Hepatocyte (in vitro differentiated cells): Measurements from ENCODE around the gene HRH3. TPM values are rescaled to one million over a fixed set of nuclear protein-coding genes. Genes with fewer than 3 reads are reported as not detected.

ENCODE experiments used
- DNase-seq: peaks from one replicate; pipeline ENCODE4 v3.0.0-alpha.2; 2016; ENCODE audit warnings: low spot score
- H2AFZ ChIP-seq: fragments of 200-600 bp; sonication (generic); 2 replicates; pipeline ENCODE4 v1.6.0; 2016; ENCODE audit warnings: antibody characterized with exemption, mild to moderate bottlenecking
- H3K27ac ChIP-seq: fragments of 200-600 bp; sonication (generic); 2 replicates; pipeline ENCODE4 v1.5.1; 2016; ENCODE audit warnings: mild to moderate bottlenecking
- H3K27me3 ChIP-seq: fragments of 200-600 bp; sonication (generic); 2 replicates; pipeline ENCODE4 v1.6.1; 2016
- H3K36me3 ChIP-seq: fragments of 200-600 bp; sonication (generic); replicated peaks from 2 replicates; pipeline ENCODE4 v1.5.1; 2016; ENCODE audit warnings: low read depth; ENCODE audit not compliant: insufficient read depth
- H3K4me1 ChIP-seq: fragments of 200-600 bp; sonication (generic); 2 replicates; pipeline ENCODE4 v1.5.1; 2016; ENCODE audit warnings: mild to moderate bottlenecking, moderate library complexity; ENCODE audit not compliant: insufficient read depth
- H3K4me2 ChIP-seq: fragments of 200-600 bp; sonication (generic); 2 replicates; pipeline ENCODE4 v1.6.0; 2016
- H3K4me3 ChIP-seq: fragments of 200-600 bp; sonication (generic); 2 replicates; pipeline ENCODE4 v1.5.1; 2016; ENCODE audit warnings: mild to moderate bottlenecking
- H3K79me2 ChIP-seq: fragments of 200-600 bp; sonication (generic); 2 replicates; pipeline ENCODE4 v1.6.0; 2017; ENCODE audit warnings: mild to moderate bottlenecking
- H3K9me2 ChIP-seq: fragments of 200-600 bp; sonication (generic); replicated peaks from 2 replicates; pipeline ENCODE4 v1.6.0; 2017; ENCODE audit warnings: mild to moderate bottlenecking; ENCODE audit not compliant: insufficient read depth
- H3K9me3 ChIP-seq: fragments of 200-600 bp; sonication (generic); 2 replicates; pipeline ENCODE4 v1.5.1; 2016; ENCODE audit warnings: low read depth, mild to moderate bottlenecking
- H4K20me1 ChIP-seq: fragments of 200-600 bp; sonication (generic); 2 replicates; pipeline ENCODE4 v1.6.0; 2016; ENCODE audit warnings: mild to moderate bottlenecking; ENCODE audit not compliant: insufficient read depth, poor library complexity, severe bottlenecking
- EZH2 ChIP-seq: fragments of 200-600 bp; sonication (generic); IDR thresholded peaks from 2 replicates; pipeline ENCODE4 v1.6.1; 2016; ENCODE audit warnings: antibody characterized with exemption, mild to moderate bottlenecking, borderline replicate concordance
- EZH2phosphoT487 ChIP-seq: fragments of 200-600 bp; sonication (generic); IDR thresholded peaks from one replicate; pipeline ENCODE4 v1.6.1; 2018; ENCODE audit warnings: antibody characterized with exemption, mild to moderate bottlenecking, low read depth, moderate library complexity; ENCODE audit not compliant: unreplicated experiment, severe bottlenecking
- WGBS: methylation state at CpG from one replicate; pipeline ENCODE4 v1.1.6; 2016; ENCODE audit warnings: low lambda C conversion rate; ENCODE audit errors: missing lambda C conversion rate; 5-methylcytosine and 5-hydroxymethylcytosine counted together
- polyA plus RNA-seq: library from polyadenylated mRNA; unstranded; fragments of >200 nt; fragmentation: Nextera tagmentation; extraction: Ambion mirVana; gene quantifications from 2 replicates; pipeline ENCODE4 v1.2.1, GENCODE V29; 2016
- total RNA-seq: library from RNA; depleted of rRNA; stranded (reverse); fragments of >200 nt; gene quantifications from 2 replicates; pipeline ENCODE4 v1.2.3, GENCODE V29; 2014
- TF ChIP-seq, protein P1 (sequence below): fragments of 200-600 bp; sonication (generic); IDR thresholded peaks from 2 replicates; pipeline ENCODE4 v1.5.1; 2016; ENCODE audit warnings: antibody characterized with exemption, mild to moderate bottlenecking; ENCODE audit not compliant: poor library complexity

The HRH3 gene
- total and polyA plus RNA-seq, 2 experiments from 2014 or later: not detected

DNA sequence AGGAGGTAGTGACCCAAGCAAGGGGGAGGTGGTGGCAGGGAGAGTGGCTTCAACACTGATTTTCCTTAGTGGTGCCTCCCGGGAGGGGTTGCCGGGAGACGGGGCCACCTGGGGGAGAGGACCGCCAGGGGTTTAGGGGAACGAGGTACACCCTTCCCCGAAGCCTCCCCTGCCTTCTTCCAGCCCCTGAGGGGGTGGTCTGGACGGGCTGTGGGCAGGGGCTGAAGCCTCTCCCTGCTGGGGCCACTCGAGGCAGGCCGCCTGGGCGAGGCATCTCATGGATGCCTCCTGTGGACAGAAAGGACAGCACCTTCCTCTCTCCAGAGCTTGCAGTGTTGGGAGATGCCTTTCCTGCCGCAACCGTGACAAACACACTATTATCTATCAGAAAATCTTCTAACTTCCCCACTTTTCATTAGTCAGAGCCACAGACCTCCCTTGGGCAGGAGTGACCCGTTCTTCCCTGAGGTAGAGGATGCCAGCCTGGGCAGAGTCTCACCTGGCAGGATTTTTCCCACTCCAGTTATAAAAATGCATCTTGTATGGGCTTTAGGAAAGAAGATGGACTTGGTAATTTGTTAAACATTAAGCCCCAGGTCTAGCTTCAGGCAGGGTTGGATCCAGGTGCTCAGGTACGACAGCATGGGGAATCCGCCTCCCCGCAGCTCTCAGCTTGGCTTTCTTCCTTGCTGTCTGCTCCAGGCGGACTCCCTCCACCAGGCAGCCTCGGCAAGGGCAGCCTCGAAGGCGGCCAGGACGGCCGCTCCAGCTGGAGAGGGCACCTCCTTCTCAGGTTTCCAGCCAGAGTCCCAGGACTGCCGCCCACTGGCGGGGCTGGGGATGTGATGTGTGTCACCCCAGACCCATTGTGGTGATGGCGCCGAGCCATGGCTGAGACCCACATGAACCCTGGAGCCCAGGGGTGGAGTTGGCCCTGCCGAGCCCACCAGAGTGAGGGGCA is 11.0 kb downstream of the HRH3 start:
- Histone ChIP-seq H2AFZ (no peak overlapping the region), H3K27me3 (no peaks in the 10 kb centered on the region), H3K4me2 (no peak overlapping the region), H3K9me3 (no peaks in the 10 kb centered on the region), H3K36me3 (no peaks in the 10 kb centered on the region), H3K79me2 (no peaks in the 10 kb centered on the region), H3K27ac (no peak overlapping the region), H3K4me3 (no peak overlapping the region), H3K9me2 (no peaks in the 10 kb centered on the region), H3K4me1 (no peaks in the 10 kb centered on the region), H4K20me1 (no peaks in the 10 kb centered on the region)
- WGBS: 58% methylated on average over 27 of the region's 27 CpGs
- TF ChIP-seq, protein P1, sequence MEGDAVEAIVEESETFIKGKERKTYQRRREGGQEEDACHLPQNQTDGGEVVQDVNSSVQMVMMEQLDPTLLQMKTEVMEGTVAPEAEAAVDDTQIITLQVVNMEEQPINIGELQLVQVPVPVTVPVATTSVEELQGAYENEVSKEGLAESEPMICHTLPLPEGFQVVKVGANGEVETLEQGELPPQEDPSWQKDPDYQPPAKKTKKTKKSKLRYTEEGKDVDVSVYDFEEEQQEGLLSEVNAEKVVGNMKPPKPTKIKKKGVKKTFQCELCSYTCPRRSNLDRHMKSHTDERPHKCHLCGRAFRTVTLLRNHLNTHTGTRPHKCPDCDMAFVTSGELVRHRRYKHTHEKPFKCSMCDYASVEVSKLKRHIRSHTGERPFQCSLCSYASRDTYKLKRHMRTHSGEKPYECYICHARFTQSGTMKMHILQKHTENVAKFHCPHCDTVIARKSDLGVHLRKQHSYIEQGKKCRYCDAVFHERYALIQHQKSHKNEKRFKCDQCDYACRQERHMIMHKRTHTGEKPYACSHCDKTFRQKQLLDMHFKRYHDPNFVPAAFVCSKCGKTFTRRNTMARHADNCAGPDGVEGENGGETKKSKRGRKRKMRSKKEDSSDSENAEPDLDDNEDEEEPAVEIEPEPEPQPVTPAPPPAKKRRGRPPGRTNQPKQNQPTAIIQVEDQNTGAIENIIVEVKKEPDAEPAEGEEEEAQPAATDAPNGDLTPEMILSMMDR: no peak
- TF ChIP-seq EZH2phosphoT487 (no peak), EZH2 (no peak)
- DNase-seq: no peak

DNA sequence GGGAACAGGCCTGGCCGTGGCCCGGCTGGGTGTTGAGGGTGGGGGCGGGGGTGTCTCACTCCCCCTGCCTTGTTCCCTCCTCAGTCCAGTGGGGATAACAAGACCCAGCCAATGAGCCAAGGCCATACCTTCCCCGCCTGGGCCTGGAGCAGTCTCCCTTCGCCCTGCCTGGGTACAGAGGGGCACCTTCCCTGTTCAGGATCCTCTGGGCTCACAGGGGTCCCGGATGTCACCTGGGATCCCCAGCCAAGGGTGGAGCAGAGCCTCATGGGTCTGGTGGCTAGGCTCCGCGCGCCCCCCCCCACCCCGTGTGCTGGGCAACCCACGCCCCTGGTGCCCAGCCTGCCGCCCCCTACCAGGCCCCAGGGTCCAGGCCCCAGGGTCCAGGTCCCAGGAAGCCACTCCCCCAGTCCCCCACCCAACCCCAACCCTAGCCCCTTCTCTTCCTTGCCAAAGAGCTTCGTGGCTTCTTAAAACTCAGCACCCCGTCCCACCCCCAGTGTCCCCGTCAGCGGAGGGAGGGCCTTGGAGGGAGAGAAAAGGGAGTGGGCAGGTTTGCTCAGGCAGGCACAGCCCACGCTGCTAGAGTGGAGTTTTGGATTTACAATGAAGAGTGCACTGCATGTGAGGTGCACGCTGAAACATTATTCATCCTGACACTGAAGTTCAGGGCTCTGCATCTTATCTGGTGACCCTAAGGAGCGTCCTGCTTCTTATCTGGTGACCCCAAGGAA is 11.8 kb downstream of the HRH3 start:
- WGBS: 77% methylated on average over 12 of the region's 19 CpGs
- H3K4me2 ChIP-seq: no peak overlapping the region
- DNase-seq: no peak
- no peaks in the 10 kb centered on the region for H4K20me1 ChIP-seq
- no peaks in the 10 kb centered on the region for H3K9me3 ChIP-seq
- H3K79me2 ChIP-seq: no peaks in the 10 kb centered on the region
- no peaks in the 10 kb centered on the region for H3K4me1 ChIP-seq
- H3K27me3 ChIP-seq: no peaks in the 10 kb centered on the region
- no peak overlapping the region for H3K27ac ChIP-seq
- no peaks in the 10 kb centered on the region for H3K9me2 ChIP-seq
- H3K4me3 ChIP-seq: no peak overlapping the region
- H2AFZ ChIP-seq: no peak overlapping the region
- no peaks in the 10 kb centered on the region for H3K36me3 ChIP-seq
- no peak for TF ChIP-seq EZH2phosphoT487

DNA sequence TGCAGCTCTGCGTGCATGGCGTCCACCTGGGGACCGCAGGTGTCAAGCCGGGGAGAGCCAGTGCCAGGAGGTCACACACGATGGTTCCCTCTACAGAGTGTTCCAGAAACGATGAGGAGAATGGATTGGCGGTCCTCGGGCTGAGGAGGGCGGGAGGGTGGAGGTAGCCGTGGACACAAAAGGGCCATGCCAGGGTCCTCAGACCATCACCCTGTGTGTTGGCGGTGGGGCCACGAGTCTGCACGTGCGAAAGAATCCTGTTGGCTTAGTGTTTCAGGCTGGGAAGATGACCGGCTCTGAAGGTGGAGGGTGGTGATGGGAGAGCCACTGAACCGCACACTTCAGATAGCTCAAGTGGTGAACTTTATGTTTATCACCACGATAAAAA is 13.7 kb downstream of the HRH3 start:
- H3K27ac ChIP-seq: no peak overlapping the region
- no peaks in the 10 kb centered on the region for H3K9me2 ChIP-seq
- no peaks in the 10 kb centered on the region for H3K9me3 ChIP-seq
- no peak overlapping the region for H3K4me3 ChIP-seq
- H2AFZ ChIP-seq: no peak overlapping the region
- H3K27me3 ChIP-seq: no peaks in the 10 kb centered on the region
- no peaks in the 10 kb centered on the region for H3K36me3 ChIP-seq
- no peaks in the 10 kb centered on the region for H3K79me2 ChIP-seq
- DNase-seq: no peak
- 85% methylated on average over 17 of the region's 17 CpGs for WGBS
- TF ChIP-seq, protein P1: no peak
- TF ChIP-seq EZH2phosphoT487 (no peak), EZH2 (no peak)
- H4K20me1 ChIP-seq: no peaks in the 10 kb centered on the region
- no peaks in the 10 kb centered on the region for H3K4me1 ChIP-seq
- H3K4me2 ChIP-seq: no peak overlapping the region
